SK-N-SH (cell line): Measurements from ENCODE around the gene SH3RF1.

Source experiments
- CHD2 ChIP-seq: fragments of 150-350 bp; IDR thresholded peaks from 2 replicates; pipeline ENCODE4 v1.6.1; 2018; ENCODE audit warnings: low read length; ENCODE audit not compliant: partially characterized antibody
- ELF1 ChIP-seq: IDR thresholded peaks from 2 replicates; pipeline ENCODE4 v1.4.0; 2012
- EP300 ChIP-seq, 2 experiments: IDR thresholded peaks; 2 replicates each; pipeline versions ENCODE4 v1.4.0 to v1.6.1; 2012; ENCODE audit warnings: borderline replicate concordance in 1 of 2, low read depth in 1 of 2, low read length in 1 of 2
- EZH2phosphoT487 ChIP-seq: fragments of 200-600 bp; sonication (generic); IDR thresholded peaks from 2 replicates; pipeline ENCODE4 v1.6.1; 2017; ENCODE audit warnings: low read depth, mixed run types, mild to moderate bottlenecking, antibody characterized with exemption, moderate library complexity, borderline replicate concordance
- GABPA ChIP-seq: IDR thresholded peaks from 2 replicates; pipeline ENCODE4 v1.4.0; 2012; ENCODE audit warnings: low read depth, mild to moderate bottlenecking
- POLR2AphosphoS5 ChIP-seq: IDR thresholded peaks from 2 replicates; pipeline ENCODE4 v1.6.1; 2012; ENCODE audit warnings: low read depth, low read length
- SMC3 ChIP-seq: IDR thresholded peaks from 2 replicates; pipeline ENCODE4 v1.6.1; 2012; ENCODE audit warnings: low read depth, low read length, improper control_type of control experiment
- TCF12 ChIP-seq: IDR thresholded peaks from 2 replicates; pipeline ENCODE4 v1.4.0; 2012
- TF ChIP-seq, protein P1 (sequence below): IDR thresholded peaks from 2 replicates; pipeline ENCODE4 v1.4.0; 2012; ENCODE audit warnings: low read depth
- TF ChIP-seq, protein P2 (sequence below): fragments of 200-600 bp; sonication (generic); IDR thresholded peaks from 2 replicates; pipeline ENCODE4 v1.6.1; 2017; ENCODE audit warnings: antibody characterized with exemption, mild to moderate bottlenecking, moderate library complexity
- TF ChIP-seq, protein P3 (sequence below): fragments of 150-350 bp; IDR thresholded peaks from 2 replicates; pipeline ENCODE4 v1.6.1; 2017; ENCODE audit warnings: antibody characterized with exemption, low read length, low read depth, borderline replicate concordance
- TF ChIP-seq, protein P4 (sequence below): IDR thresholded peaks from 2 replicates; pipeline ENCODE4 v1.4.0; 2012; ENCODE audit warnings: low read depth, borderline replicate concordance
- TF ChIP-seq, protein P5 (sequence below): IDR thresholded peaks from 2 replicates; pipeline ENCODE4 v1.4.0; 2012; ENCODE audit warnings: low read depth, borderline replicate concordance

DNA sequence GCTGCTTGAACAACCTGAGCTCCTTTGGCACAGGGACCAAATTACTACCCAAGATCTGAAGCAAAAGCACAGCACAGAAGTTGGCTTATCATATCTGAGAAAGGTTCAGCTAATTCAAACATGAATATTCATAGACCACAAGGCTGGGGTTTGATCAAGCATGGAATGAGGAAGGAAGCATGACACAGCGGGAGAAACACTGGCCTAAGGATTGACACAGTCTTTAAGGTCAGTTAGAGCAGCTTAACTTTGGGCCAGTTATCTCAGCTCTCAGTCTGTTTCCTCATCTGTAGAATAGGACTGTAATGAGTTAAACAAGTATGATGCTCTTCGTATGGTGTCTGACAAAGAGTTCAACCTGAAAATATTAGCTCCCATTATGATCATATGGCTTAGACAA is 172.2 kb downstream of the SH3RF1 start:
- TF ChIP-seq, protein P1, sequence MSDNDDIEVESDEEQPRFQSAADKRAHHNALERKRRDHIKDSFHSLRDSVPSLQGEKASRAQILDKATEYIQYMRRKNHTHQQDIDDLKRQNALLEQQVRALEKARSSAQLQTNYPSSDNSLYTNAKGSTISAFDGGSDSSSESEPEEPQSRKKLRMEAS: no peak
- TF ChIP-seq, protein P2, sequence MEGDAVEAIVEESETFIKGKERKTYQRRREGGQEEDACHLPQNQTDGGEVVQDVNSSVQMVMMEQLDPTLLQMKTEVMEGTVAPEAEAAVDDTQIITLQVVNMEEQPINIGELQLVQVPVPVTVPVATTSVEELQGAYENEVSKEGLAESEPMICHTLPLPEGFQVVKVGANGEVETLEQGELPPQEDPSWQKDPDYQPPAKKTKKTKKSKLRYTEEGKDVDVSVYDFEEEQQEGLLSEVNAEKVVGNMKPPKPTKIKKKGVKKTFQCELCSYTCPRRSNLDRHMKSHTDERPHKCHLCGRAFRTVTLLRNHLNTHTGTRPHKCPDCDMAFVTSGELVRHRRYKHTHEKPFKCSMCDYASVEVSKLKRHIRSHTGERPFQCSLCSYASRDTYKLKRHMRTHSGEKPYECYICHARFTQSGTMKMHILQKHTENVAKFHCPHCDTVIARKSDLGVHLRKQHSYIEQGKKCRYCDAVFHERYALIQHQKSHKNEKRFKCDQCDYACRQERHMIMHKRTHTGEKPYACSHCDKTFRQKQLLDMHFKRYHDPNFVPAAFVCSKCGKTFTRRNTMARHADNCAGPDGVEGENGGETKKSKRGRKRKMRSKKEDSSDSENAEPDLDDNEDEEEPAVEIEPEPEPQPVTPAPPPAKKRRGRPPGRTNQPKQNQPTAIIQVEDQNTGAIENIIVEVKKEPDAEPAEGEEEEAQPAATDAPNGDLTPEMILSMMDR: no peak
- no peak for TF ChIP-seq GABPA
- TF ChIP-seq, protein P3, sequence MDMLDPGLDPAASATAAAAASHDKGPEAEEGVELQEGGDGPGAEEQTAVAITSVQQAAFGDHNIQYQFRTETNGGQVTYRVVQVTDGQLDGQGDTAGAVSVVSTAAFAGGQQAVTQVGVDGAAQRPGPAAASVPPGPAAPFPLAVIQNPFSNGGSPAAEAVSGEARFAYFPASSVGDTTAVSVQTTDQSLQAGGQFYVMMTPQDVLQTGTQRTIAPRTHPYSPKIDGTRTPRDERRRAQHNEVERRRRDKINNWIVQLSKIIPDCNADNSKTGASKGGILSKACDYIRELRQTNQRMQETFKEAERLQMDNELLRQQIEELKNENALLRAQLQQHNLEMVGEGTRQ: no peak
- TF ChIP-seq SMC3: no peak
- TF ChIP-seq, protein P4, sequence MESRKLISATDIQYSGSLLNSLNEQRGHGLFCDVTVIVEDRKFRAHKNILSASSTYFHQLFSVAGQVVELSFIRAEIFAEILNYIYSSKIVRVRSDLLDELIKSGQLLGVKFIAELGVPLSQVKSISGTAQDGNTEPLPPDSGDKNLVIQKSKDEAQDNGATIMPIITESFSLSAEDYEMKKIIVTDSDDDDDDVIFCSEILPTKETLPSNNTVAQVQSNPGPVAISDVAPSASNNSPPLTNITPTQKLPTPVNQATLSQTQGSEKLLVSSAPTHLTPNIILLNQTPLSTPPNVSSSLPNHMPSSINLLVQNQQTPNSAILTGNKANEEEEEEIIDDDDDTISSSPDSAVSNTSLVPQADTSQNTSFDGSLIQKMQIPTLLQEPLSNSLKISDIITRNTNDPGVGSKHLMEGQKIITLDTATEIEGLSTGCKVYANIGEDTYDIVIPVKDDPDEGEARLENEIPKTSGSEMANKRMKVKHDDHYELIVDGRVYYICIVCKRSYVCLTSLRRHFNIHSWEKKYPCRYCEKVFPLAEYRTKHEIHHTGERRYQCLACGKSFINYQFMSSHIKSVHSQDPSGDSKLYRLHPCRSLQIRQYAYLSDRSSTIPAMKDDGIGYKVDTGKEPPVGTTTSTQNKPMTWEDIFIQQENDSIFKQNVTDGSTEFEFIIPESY: no peak
- no peak for TF ChIP-seq POLR2AphosphoS5
- TF ChIP-seq TCF12: no peak
- TF ChIP-seq, protein P5, sequence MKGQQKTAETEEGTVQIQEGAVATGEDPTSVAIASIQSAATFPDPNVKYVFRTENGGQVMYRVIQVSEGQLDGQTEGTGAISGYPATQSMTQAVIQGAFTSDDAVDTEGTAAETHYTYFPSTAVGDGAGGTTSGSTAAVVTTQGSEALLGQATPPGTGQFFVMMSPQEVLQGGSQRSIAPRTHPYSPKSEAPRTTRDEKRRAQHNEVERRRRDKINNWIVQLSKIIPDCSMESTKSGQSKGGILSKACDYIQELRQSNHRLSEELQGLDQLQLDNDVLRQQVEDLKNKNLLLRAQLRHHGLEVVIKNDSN: no peak
- TF ChIP-seq CHD2: no peak
- no peak for TF ChIP-seq EZH2phosphoT487
- no peak for TF ChIP-seq EP300 (IDR thresholded peaks at IDR 0.05; ENCODE audit: borderline replicate concordance in 1 of 2, low read depth in 1 of 2, low read length in 1 of 2)
- no peak for TF ChIP-seq ELF1
